GM18526 (cell line): ENCODE measurements around the gene DSCAM.

ENCODE experiments used
- POLR2A ChIP-seq: IDR thresholded peaks from 3 replicates; pipeline ENCODE4 v1.6.1; 2011; ENCODE audit not compliant: insufficient read length; ENCODE audit errors: extremely low read depth

DSCAM gene

DNA sequence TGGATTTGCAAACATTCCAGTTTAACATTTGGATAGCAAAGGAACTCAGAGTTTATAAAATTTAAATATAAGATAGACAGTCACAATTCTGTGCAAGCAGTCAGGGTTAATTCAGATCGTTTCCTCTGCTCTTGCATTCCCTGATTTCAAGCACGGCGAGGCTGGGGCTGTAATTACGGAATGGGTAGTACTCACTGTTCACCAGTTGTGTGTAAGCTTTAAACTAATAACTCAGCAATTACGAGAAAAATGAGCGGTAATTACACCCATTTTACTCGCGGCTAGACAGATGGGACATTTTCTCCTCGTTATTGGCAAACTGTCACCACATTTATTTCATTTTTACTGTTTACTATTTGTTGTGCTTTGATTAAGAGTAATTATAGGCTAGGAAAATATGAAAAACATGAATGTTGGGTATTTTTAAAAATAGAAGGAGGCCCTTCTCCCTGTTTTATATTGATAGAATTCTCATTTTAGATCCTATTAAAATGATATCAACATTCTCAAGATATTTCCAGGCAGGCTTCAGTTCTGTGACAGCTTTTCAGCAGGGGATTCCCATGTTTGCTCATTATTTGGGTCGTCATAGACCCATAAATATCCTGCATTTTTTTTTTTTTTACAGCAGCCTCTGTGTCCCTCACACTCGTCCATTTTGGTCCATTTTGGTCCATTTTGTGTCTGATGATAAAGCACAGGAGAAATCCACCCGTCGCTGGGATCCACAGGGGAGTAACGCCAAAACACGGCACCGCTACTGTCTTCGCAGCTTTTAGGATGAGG is 208.3 kb downstream of the DSCAM start:
- TF ChIP-seq POLR2A, result no peak

DNA sequence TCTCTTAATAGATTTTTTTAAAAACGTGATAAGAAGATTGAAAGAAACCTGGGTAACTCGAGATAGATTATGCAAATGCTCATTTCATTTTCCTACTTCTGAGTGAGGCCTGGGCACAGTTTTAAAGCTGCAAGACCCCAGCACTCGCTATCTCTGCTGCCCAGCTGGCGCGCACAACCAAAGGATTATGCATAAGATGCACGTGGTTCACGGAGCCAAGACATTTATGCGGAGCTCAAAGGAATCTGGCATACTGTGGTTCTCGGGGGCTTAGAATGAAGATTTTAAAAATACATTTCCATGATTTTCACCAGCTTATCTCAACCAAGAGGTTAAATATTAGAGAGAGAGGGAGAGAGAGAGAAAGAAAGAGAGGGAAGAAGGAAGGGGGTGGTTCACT is 210.9 kb downstream of the DSCAM start:
- no peak for TF ChIP-seq POLR2A

DNA sequence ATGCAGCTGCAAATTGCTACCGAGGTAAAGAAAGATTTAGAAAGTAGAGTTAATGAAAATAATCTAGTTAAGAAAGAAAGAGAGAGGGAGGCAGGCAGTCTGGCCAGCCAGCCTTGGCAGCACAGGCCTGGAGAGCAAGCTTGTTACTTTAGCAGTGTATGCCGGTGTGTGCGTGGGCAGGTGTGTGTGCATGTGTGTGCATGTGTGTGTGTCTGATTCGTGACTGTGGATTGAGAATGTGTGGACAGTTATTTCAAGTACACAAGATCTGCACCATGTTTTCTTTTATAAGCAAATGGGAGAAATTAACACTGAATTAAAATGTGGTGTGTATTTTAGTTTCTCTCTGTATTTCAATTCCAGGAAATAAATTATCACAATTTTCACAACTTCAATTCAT is 211.6 kb downstream of the DSCAM start:
- TF ChIP-seq POLR2A, result no peak

DNA sequence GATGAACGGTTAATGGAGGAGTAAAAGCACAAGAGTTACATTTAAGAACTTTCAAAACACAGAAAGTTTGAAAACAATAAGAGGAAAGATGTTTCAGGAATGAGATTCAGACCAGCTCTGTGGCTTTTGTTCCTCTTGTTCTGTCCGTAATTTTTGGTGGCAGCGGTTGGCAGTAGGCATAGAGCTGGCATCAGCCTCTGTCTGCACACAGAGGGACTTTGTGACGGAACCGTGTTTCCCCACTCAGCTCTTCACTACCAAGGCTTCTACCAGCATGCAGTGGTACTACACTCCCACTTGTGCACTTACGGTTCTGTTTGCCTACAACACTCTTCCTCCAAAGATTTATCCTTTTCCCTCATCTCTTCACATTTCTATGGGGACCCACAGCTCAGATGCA is 212.8 kb downstream of the DSCAM start:
- no peak for TF ChIP-seq POLR2A

DNA sequence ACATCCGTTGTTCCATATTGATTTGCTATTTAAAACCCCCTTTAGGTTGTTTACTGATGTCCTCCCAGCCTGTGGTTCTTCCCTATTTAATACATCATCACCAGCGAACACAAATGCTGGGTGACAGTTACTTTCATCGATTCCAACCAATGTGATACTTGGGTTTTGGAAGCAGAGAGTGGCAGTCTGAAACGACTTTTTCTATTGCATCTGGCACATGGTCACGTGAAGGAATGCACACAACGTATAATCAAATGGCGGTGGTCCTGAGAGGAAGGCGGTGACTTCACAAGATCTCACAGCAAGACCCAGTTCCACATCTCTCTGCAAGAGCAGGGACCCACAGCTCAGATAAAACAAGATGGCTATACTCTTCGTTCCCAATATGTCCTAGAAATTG is 213.9 kb downstream of the DSCAM start:
- no peak for TF ChIP-seq POLR2A

DNA sequence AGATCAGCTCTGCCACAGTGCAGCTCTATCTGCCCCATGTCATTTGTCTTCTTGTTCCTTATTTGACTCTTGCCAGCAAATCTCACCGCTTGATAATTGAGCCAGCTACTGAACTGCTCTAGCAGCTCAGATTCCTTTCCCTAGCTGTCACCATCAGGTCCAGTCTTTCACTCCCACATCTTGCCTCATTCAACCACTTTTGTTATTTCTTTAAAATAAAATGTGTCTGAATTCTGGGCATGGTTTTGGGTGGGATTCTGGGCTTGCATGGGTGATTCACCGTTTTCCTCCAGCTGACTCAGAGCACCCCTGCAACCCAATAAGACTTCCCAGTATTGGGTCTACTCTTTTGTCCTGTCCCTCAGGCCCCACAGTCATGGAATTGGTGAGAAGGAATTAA is 215.7 kb downstream of the DSCAM start:
- TF ChIP-seq POLR2A, result no peak

DNA sequence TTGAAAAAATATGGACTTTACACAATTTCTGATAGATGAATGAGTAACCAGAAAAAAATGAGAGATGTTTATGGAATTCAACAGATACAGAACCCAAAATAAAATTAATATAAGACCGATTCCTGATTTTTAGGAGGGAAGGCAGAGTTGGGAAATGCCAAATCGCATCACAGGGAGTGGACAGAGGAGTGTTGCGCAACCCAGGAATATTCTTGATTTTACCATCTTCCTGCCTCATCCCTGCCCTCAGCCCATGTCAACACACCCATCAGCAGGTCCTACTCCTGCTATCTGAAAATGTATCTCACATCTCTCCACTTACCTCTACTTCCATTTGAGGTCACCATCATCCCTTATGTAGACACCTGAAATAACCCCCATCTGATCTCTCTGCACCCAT is 221.0 kb downstream of the DSCAM start:
- no peak for TF ChIP-seq POLR2A

DNA sequence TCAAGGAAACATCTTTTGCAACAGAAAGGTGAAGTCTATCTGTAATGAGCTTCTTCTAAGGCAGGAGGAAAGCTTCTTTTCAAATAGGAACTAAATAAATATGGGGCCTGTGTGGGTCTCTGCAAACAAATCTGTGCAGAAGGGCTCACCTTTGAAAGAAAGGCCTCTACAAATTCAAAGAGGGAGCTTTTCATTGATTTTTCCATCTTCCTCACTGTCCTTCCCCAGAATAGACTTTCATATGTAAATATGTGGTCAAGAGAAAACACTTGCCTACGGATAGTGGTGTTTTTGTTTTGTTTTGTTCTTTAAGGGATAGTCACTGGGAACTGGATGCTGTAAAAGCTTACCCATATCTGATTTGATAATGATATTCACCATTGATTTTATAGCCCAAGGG is 223.4 kb downstream of the DSCAM start:
- no peak for TF ChIP-seq POLR2A

DNA sequence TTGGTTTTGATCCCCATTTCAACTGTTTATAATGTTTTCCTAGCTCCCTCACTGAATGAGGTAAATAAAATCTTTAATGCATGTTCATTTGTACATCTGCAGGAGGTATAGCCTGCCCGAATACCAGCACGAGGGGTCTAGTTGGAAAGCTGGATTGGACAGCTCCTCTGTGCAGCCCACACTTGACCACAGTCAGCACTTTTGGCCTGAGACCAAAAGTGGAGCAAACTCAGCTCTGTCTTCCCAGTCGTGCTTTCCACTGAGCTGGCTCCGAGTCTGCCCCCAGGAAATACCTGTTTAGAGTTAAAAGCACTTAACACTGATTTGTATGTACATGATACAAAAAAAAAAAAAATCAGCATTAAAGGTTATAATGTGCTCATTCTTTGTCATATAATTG is 224.4 kb downstream of the DSCAM start:
- no peak for TF ChIP-seq POLR2A

DNA sequence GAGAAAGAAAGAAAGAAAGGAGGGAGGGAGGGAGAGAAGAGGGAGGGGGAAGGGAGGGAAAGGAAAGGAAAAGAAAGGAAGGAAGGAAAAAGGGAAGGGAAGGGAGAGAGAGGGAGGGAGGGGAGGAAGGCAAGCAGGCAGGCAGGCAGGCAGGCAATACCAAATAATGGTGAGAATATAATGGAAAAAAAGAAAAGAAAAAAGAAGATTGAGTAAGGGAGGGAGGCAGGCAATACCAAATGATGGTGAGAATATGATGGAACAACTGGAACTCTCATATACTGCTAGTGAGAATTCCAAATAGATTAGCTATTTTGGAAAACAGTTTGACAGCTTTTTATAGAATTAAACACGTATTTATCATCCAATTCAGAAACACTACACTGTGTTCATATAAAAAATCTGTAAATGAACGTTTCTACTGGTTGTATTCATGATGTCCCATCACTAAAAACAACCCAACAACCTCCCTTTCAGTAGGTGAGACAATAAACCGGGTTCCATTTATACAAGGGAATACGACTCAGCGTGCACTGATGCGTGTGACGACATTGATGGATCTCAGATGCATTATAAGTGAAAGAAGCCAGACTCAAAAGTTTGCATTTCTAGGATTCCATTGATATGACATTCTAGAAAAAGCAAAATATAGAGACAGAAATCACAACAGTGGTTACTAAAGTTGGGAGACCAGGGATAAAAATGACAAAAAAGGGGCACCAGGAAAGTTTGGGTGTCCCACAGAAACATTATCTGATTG is 226.4 kb downstream of the DSCAM start:
- TF ChIP-seq POLR2A, result no peak

DNA sequence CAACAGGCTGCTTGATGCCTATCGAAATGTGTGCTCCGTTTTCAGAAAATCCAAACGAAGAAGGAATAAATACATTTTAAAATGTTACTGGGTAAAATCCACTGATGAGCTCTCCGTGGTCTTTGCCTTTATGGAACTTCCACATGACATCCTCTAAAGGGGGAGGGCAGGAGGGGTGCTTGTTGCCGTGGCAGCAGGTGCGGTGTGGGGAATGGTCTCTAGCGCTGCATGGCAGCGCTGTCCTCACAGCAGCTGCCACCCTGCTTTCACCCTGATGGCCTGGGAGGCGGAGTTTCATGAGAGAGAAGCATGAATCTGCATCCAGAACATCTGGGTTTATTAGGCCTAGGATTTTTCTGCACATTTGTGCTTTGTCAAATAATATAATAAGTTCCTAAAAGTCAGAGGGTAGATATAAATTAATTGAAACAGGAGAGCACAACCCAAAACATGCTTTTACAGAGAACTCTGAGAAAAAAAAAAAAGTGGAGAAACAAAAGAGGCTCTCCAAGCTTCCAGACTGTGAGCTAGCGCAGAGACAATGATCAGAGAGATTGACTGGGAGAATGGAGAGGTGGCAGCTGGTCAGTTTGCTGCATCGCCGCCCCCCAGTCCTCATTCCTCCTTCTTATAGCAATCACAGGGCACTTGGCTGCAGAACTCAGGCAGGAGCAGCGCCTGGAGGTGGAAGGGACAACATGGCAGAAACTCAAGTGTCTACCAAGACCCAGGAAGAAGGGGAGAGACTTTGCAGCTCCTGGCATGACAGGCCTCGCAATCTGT is 228.6 kb downstream of the DSCAM start:
- TF ChIP-seq POLR2A, result no peak

DNA sequence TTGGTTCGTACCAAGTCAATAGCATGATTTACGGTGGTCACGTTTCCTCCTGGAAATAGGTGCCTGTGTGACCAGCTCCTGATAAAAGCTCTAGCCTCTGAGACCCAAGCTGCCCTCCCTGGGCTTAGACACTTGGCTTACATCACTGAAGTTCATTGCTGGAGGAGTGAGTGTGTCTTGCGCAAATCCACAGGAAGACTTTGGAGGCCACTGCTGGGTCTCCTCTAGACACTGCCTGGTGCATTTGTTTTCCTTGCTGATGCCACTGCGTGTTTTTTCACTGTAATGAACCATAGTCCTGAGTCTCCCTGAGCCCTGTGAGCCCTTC is 230.6 kb downstream of the DSCAM start:
- no peak for TF ChIP-seq POLR2A

DNA sequence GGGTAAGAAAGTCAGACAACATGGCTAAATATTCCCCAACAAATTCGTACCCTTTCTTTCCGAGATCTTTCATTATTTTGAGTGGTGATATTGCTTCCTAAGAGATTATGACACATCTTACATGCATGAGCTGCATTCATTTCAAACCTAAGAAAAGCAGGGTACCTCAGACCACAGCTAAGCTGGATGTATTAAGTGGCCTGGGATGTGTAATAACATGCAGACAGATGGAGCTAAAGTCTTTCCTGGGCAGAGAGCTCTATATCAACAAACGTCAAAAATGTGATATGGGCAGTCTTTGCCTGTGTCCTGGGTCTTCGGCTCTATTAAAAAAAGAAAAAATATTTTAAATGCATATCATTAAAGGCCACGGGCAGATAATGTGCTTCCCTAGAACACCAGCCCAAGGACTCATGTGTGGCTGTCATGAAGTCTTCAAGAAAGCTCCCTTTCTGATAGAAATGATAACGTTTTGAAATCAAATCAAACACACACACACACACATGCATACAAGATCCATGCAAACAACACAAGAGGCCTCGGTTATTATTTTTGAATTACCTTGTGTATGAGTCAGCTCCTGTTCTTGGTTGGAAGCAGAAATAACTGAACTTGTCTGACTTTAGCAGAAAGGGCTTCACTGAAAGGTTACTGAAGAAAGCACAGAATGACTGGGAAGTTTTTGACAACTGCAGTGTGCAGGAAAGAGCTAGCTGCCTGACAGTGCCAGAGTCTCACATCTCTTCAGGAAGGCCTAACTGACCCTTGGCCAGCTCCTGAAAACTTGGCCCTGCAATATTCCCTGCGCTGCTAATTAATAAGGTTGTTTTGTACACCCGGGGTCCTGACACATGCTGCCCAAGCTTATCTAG is 231.2 kb downstream of the DSCAM start:
- no peak for TF ChIP-seq POLR2A

DNA sequence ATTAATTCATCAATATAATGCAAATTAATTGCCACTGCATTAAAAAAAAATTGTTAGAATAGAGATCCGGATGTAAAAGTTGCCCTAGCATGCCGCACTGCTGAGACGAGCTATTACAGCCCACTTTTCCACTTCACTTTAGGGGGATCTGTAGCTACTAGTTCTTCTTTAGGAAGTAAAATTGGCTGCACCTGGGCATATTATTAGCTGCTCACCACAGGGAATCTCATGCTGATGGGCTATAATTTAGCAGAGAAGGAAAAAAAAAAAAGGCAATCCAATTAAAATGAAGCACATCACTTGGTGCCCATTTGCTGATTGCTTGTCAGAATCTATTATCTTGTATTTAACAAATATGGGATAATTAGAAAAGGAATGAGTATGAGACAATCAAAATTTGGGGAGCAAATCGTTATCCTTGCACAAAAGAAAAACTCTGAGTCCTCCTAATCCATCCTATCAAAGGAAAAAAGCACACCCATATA is 233.4 kb downstream of the DSCAM start:
- TF ChIP-seq POLR2A, result no peak

DNA sequence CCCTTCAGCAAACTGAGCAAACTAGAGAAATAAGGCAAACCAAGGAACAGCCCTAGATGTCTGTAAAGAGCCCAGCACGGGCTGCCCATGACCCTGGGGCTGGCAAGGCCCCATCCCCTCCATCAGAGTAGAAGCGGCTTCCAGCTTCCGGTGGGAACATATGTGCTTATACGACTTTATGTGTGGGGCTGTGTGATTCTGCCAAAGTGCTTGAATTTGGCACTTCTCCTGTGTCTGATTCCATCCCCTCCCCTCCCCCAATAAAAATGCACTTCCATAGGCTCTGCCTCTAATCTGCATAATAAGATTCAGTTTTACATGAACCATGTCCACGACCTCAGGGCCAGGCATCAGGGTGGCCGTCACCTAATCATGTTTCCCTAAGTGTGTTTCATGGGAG is 236.6 kb downstream of the DSCAM start:
- no peak for TF ChIP-seq POLR2A
